KOPT-K1 (cell line): Measurements from ENCODE around the gene TIGIT.

Experiments
- H3K27ac ChIP-seq: fragments of 200-600 bp; sonication (generic); 2 replicates; pipeline ENCODE4 v1.5.1; 2016; ENCODE audit warnings: antibody characterized with exemption, mild to moderate bottlenecking, low read depth, low read length; ENCODE audit not compliant: poor library complexity, severe bottlenecking
- H3K36me3 ChIP-seq: fragments of 200-600 bp; sonication (generic); 2 replicates; pipeline ENCODE4 v1.5.1; 2017; ENCODE audit warnings: antibody characterized with exemption, mild to moderate bottlenecking, low read length, moderate library complexity; ENCODE audit not compliant: insufficient read depth
- H3K9me3 ChIP-seq: fragments of 200-600 bp; sonication (generic); 2 replicates; pipeline ENCODE4 v1.5.1; 2017; ENCODE audit warnings: antibody characterized with exemption, low read length, mild to moderate bottlenecking; ENCODE audit not compliant: insufficient read depth, poor library complexity, severe bottlenecking

The TIGIT gene

GRCh38 chr3:114331007-114331406 is 37.2 kb downstream of the TIGIT start:
- no peaks in the 10 kb centered on the region for H3K9me3 ChIP-seq
- H3K27ac ChIP-seq = no peak overlapping the region
- H3K36me3 ChIP-seq = no peaks in the 10 kb centered on the region

GRCh38 chr3:114331710-114332109 is 37.9 kb downstream of the TIGIT start:
- H3K9me3 ChIP-seq = no peaks in the 10 kb centered on the region
- no peak overlapping the region for H3K27ac ChIP-seq
- no peaks in the 10 kb centered on the region for H3K36me3 ChIP-seq

GRCh38 chr3:114332342-114333179 is 38.7 kb downstream of the TIGIT start:
- no peaks in the 10 kb centered on the region for H3K9me3 ChIP-seq
- no peaks in the 10 kb centered on the region for H3K36me3 ChIP-seq
- H3K27ac ChIP-seq = no peak overlapping the region

GRCh38 chr3:114333180-114333922 is 39.5 kb downstream of the TIGIT start:
- Histone ChIP-seq H3K36me3 (no peaks in the 10 kb centered on the region), H3K9me3 (no peaks in the 10 kb centered on the region), H3K27ac (no peak overlapping the region)

- no peaks in the 10 kb centered on the region for H3K36me3 ChIP-seq
- no peaks in the 10 kb centered on the region for H3K9me3 ChIP-seq
- no peak overlapping the region for H3K27ac ChIP-seq
Observed at GRCh38 chr3:114333923-114334240, 40.1 kb downstream of the TIGIT start.

GRCh38 chr3:114336122-114336697 is 42.4 kb downstream of the TIGIT start:
- H3K27ac ChIP-seq = no peak overlapping the region
- H3K36me3 ChIP-seq = no peaks in the 10 kb centered on the region
- no peaks in the 10 kb centered on the region for H3K9me3 ChIP-seq

- H3K27ac ChIP-seq = no peak overlapping the region
- no peaks in the 10 kb centered on the region for H3K36me3 ChIP-seq
- H3K9me3 ChIP-seq = no peaks in the 10 kb centered on the region
Observed at GRCh38 chr3:114336857-114337256, 43.0 kb downstream of the TIGIT start.

- Histone ChIP-seq H3K9me3 (no peaks in the 10 kb centered on the region), H3K27ac (no peak overlapping the region), H3K36me3 (no peaks in the 10 kb centered on the region)
Observed at GRCh38 chr3:114338651-114339357, 45.0 kb downstream of the TIGIT start.

GRCh38 chr3:114344492-114344891 is 50.7 kb downstream of the TIGIT start:
- no peak overlapping the region for H3K27ac ChIP-seq
- no peaks in the 10 kb centered on the region for H3K9me3 ChIP-seq
- H3K36me3 ChIP-seq = no peaks in the 10 kb centered on the region

- H3K9me3 ChIP-seq = no peaks in the 10 kb centered on the region
- no peaks in the 10 kb centered on the region for H3K36me3 ChIP-seq
- no peak overlapping the region for H3K27ac ChIP-seq
Observed at GRCh38 chr3:114350271-114350670, 56.4 kb downstream of the TIGIT start.

GRCh38 chr3:114350690-114351089 is 56.9 kb downstream of the TIGIT start:
- Histone ChIP-seq H3K36me3 (no peaks in the 10 kb centered on the region), H3K9me3 (no peaks in the 10 kb centered on the region)

GRCh38 chr3:114351123-114351821 is 57.4 kb downstream of the TIGIT start:
- H3K36me3 ChIP-seq = no peaks in the 10 kb centered on the region
- H3K9me3 ChIP-seq = no peaks in the 10 kb centered on the region
- no peak overlapping the region for H3K27ac ChIP-seq

More at GRCh38 chr3:114350690-114351089, 56.9 kb downstream of the TIGIT start:
- H3K27ac ChIP-seq = no peak overlapping the region

- Histone ChIP-seq H3K36me3 (no peaks in the 10 kb centered on the region), H3K27ac (no peak overlapping the region), H3K9me3 (no peaks in the 10 kb centered on the region)
Observed at GRCh38 chr3:114351822-114352145, 58.0 kb downstream of the TIGIT start.

- no peaks in the 10 kb centered on the region for H3K36me3 ChIP-seq
- H3K9me3 ChIP-seq = no peaks in the 10 kb centered on the region
- no peak overlapping the region for H3K27ac ChIP-seq
Observed at GRCh38 chr3:114355653-114356052, 61.8 kb downstream of the TIGIT start.

- Histone ChIP-seq H3K9me3 (no peaks in the 10 kb centered on the region), H3K36me3 (no peaks in the 10 kb centered on the region), H3K27ac (no peak overlapping the region)
Observed at GRCh38 chr3:114356066-114356465, 62.2 kb downstream of the TIGIT start.
